Panc1 (cell line): Measurements from ENCODE around the gene TAF6L. TPM values are rescaled to one million over a fixed set of nuclear protein-coding genes. Genes with fewer than 3 reads are reported as not detected.

Experiments
- ATAC-seq: fragments of 200-7000 bp; cut with Tn5 transposase; 2 replicates; pipeline ENCODE4 v1.9.1; 2020; ENCODE audit warnings: mild to moderate bottlenecking, moderate library complexity
- BruUV-seq: library from RNA; stranded (reverse); fragments of 400-500 nt; replicated peaks from 2 replicates; lab custom pipeline; 2021; lab: Mats Ljungman, UMichigan
- CTCF ChIA-PET: fragments of 300-600 bp; sonication (Branson Sonifier 250); formaldehyde crosslinking; loops from one replicate; lab custom pipeline; 2022; ENCODE audit warnings: antibody characterized with exemption; lab: Charles Lee
- POLR2A ChIA-PET: fragments of 300-600 bp; sonication (Branson Sonifier 250); formaldehyde crosslinking; loops from one replicate; lab custom pipeline; 2022; ENCODE audit warnings: antibody characterized with exemption; lab: Charles Lee
- DNase-seq: peaks from one replicate; pipeline ENCODE4 v3.0.0-alpha.2; 2010; ENCODE audit warnings: low read depth, low spot score
- H3K27ac ChIP-seq: 2 replicates; pipeline ENCODE4 v1.5.1; 2011; ENCODE audit warnings: mild to moderate bottlenecking, low read length, inconsistent platforms
- H3K27me3 ChIP-seq: fragments of 200-500 bp; sonication (Bioruptor generic); 2 replicates; pipeline ENCODE4 v1.6.0; 2014; ENCODE audit warnings: low read length, inconsistent platforms; ENCODE audit not compliant: control insufficient read depth, insufficient read depth
- H3K36me3 ChIP-seq: fragments of 200-500 bp; sonication (Bioruptor generic); 2 replicates; pipeline ENCODE4 v1.5.1; 2014; ENCODE audit warnings: inconsistent platforms, mild to moderate bottlenecking, low read length, moderate library complexity; ENCODE audit not compliant: control insufficient read depth, insufficient read depth
- H3K4me1 ChIP-seq: 2 replicates; pipeline ENCODE4 v1.5.1; 2011; ENCODE audit warnings: inconsistent platforms, mild to moderate bottlenecking, low read length, moderate library complexity; ENCODE audit not compliant: control insufficient read depth, insufficient read depth
- H3K4me3 ChIP-seq, 2 experiments: 2 replicates each; pipeline ENCODE4 v1.5.1; 2011 to 2012; ENCODE audit warnings: low read depth in 2 of 2, low read length in 2 of 2, mild to moderate bottlenecking in 2 of 2, inconsistent platforms in 1 of 2, moderate library complexity in 1 of 2
- H3K9me3 ChIP-seq: fragments of 200-500 bp; sonication (Bioruptor generic); 2 replicates; pipeline ENCODE4 v1.5.1; 2014; ENCODE audit warnings: low read depth, mild to moderate bottlenecking, inconsistent platforms, low read length, moderate library complexity; ENCODE audit not compliant: control insufficient read depth, insufficient read depth
- POLR2AphosphoS5 ChIP-seq: IDR thresholded peaks from 2 replicates; pipeline ENCODE4 v1.6.1; 2012; ENCODE audit warnings: mild to moderate bottlenecking, low read depth, low read length, moderate library complexity
- SIN3A ChIP-seq: IDR thresholded peaks from 2 replicates; pipeline ENCODE4 v1.6.1; 2012; ENCODE audit warnings: low read depth, mild to moderate bottlenecking, low read length, moderate library complexity, borderline replicate concordance; ENCODE audit not compliant: insufficient read depth
- TCF7L2 ChIP-seq: IDR thresholded peaks from 2 replicates; pipeline ENCODE4 v1.6.1; 2011; ENCODE audit warnings: mild to moderate bottlenecking, low read depth, low read length, inconsistent platforms
- in situ Hi-C: cut with HindIII; loops from 2 replicates; pipeline ENCODE4 v1.10.0; 2016; ENCODE audit warnings: low sequenced_read_pairs, low pct_unique_long_range_greater_than_20kb
- intact Hi-C: fragments of 100-400 bp; cut with micrococcal nuclease; formaldehyde crosslinking; loops from one replicate; pipeline ENCODE4 v1.10.0; 2022; ENCODE audit not compliant: unreplicated experiment
- total RNA-seq: library from RNA; stranded (reverse); gene quantifications from one replicate; pipeline ENCODE4 v1.2.1, GENCODE V29; 2021; ENCODE audit not compliant: unreplicated experiment
- TF ChIP-seq, protein P1 (sequence below), 2 experiments: IDR thresholded peaks; 2 replicates each; pipeline ENCODE4 v1.6.1; 2011 to 2012; ENCODE audit warnings: low read depth in 2 of 2, control low read depth in 1 of 2, low read length in 1 of 2, mild to moderate bottlenecking in 1 of 2, moderate library complexity in 1 of 2; ENCODE audit not compliant: insufficient read depth in 1 of 2
- TF ChIP-seq, protein P2 (sequence below): fragments of 450-650 bp; IDR thresholded peaks from 2 replicates; pipeline ENCODE4 v1.5.1; 2017; ENCODE audit warnings: mild to moderate bottlenecking

Gene TAF6L
- total RNA-seq, 1 experiment from 2014 or later: 32.6 TPM

DNA sequence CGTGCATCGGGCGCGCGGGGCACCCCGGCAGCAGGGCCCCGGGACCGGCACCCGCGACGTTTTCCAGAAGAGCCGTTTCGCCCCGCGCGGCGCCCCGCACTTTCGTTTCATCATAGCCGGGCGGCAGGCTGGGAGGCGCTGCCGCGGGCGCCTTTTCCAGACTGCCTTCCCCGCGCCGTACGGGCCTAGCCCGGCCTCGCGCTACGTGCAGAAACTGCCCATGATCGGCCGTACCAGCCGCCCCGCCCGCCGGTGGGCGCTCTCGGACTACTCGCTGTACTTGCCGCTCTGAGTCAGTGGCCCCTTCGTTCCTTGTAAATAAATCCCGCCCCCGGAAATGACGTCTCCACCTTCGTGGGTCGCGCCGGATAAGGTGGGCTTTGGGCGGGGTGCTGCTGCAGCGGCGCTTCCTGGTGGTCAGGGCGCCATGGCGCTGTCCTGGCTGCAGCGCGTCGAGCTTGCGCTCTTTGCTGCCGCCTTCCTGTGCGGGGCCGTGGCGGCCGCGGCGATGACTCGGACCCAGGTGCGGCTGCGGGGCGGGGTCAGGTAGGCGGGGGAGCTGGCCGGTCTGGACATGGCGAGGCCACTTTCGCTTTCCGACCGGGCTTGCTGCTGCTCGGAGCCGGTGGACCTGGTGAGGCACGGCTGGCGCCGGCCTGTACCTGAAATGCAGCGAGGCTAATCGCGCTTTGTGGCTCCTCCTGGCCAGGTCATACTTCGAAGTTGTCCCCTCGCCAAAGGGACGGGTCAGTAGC is 16.0 kb downstream of the TAF6L start, which contains the start of gene TMEM179B:
TMEM179B (plus strand) TSS at position 398 of the 755 bp plus-strand sequence; CDS start at position 428, 30 bp downstream.
- peak within 1 kb of the TSS; percentile 87 for H3K27ac ChIP-seq
- in situ Hi-C loops (no loop called here), intact Hi-C loops (loop anchor here (2.0 kb wide), 1 partner anchor 76 kb away; no protein-coding TSS in a partner anchor)
- H3K4me3 ChIP-seq: peak within 1 kb of the TSS; percentile 86 to 98
- H3K27me3 ChIP-seq: no peaks in the 10 kb centered on the region
- peak; percentile 83 for ATAC-seq
- peaks cover 3% of the 10 kb centered on the region for H3K36me3 ChIP-seq
- CTCF ChIA-PET: interaction anchor here (0.6 to 1.4 kb wide), 5 partner anchors 12 to 177 kb away, joined by 3 to 7 read pairs (median 4); partner anchors contain the start of gene TAF6L
- no TSS peak for BruUV-seq
- TF ChIP-seq SIN3A (peak; percentile 90; the same call in 1 of the 2 replicates), POLR2AphosphoS5 (peak; percentile 95), TCF7L2 (peak; percentile 36; the same call in 1 of the 2 replicates)
- TF ChIP-seq, protein P1, sequence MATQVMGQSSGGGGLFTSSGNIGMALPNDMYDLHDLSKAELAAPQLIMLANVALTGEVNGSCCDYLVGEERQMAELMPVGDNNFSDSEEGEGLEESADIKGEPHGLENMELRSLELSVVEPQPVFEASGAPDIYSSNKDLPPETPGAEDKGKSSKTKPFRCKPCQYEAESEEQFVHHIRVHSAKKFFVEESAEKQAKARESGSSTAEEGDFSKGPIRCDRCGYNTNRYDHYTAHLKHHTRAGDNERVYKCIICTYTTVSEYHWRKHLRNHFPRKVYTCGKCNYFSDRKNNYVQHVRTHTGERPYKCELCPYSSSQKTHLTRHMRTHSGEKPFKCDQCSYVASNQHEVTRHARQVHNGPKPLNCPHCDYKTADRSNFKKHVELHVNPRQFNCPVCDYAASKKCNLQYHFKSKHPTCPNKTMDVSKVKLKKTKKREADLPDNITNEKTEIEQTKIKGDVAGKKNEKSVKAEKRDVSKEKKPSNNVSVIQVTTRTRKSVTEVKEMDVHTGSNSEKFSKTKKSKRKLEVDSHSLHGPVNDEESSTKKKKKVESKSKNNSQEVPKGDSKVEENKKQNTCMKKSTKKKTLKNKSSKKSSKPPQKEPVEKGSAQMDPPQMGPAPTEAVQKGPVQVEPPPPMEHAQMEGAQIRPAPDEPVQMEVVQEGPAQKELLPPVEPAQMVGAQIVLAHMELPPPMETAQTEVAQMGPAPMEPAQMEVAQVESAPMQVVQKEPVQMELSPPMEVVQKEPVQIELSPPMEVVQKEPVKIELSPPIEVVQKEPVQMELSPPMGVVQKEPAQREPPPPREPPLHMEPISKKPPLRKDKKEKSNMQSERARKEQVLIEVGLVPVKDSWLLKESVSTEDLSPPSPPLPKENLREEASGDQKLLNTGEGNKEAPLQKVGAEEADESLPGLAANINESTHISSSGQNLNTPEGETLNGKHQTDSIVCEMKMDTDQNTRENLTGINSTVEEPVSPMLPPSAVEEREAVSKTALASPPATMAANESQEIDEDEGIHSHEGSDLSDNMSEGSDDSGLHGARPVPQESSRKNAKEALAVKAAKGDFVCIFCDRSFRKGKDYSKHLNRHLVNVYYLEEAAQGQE (IDR thresholded peaks at IDR 0.05; ENCODE audit: insufficient read depth in 1 of 2, low read depth in 2 of 2, low read length in 1 of 2): peak in 1 of 2 experiments; percentile 74; a peak in 1 of 4 replicates
- TF ChIP-seq, protein P2, sequence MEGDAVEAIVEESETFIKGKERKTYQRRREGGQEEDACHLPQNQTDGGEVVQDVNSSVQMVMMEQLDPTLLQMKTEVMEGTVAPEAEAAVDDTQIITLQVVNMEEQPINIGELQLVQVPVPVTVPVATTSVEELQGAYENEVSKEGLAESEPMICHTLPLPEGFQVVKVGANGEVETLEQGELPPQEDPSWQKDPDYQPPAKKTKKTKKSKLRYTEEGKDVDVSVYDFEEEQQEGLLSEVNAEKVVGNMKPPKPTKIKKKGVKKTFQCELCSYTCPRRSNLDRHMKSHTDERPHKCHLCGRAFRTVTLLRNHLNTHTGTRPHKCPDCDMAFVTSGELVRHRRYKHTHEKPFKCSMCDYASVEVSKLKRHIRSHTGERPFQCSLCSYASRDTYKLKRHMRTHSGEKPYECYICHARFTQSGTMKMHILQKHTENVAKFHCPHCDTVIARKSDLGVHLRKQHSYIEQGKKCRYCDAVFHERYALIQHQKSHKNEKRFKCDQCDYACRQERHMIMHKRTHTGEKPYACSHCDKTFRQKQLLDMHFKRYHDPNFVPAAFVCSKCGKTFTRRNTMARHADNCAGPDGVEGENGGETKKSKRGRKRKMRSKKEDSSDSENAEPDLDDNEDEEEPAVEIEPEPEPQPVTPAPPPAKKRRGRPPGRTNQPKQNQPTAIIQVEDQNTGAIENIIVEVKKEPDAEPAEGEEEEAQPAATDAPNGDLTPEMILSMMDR: peak; percentile 61; the same call in 1 of the 2 replicates
- H3K9me3 ChIP-seq: no peaks in the 10 kb centered on the region
- POLR2A ChIA-PET: interaction anchor here (0.5 to 0.6 kb wide), 2 partner anchors 43 to 185 kb away, joined by 3 to 11 read pairs; partner anchors contain the start of gene MTA2
- peaks cover 33% of the 10 kb centered on the region for H3K4me1 ChIP-seq
- peak; percentile 78 for DNase-seq

DNA sequence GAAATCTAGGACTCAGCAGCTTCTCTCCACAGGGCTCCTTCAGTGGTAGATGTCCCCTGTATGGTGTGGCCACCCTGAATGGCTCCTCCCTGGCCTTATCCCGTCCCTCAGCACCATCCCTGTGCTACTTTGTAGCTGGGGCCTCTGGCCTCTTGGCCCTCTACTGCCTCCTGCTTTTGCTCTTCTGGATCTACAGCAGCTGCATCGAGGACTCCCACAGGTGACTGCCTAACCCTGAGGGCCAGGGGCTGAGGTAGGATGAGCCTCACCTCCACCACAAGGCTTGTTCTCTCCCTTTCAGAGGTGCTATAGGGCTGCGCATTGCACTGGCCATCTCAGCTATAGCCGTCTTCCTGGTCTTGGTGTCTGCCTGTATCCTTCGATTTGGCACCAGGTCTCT is 17.8 kb downstream of the TAF6L start:
- ChIA-PET CTCF (interaction anchor here (0.5 to 0.7 kb wide), 4 partner anchors 59 to 605 kb away, joined by 3 to 11 read pairs (median 8); no protein-coding TSS in a partner anchor), POLR2A (interaction anchor here (0.6 to 1.6 kb wide), 3 partner anchors 52 to 189 kb away, joined by 3 to 4 read pairs (median 4); no protein-coding TSS in a partner anchor)
- TF ChIP-seq SIN3A: no peak
- TF ChIP-seq, protein P2: no peak
- no TSS peak for BruUV-seq
- H3K4me3 ChIP-seq: peak overlapping the region; percentile 86 to 98; a peak in 3 of 4 replicates
- ATAC-seq (no peak), DNase-seq (no peak)
- peak overlapping the region; percentile 87 for H3K27ac ChIP-seq
- H3K36me3 ChIP-seq: peaks cover 7% of the 10 kb centered on the region
- in situ Hi-C loops (no loop called here), intact Hi-C loops (no loop called here)
- peaks cover 36% of the 10 kb centered on the region for H3K4me1 ChIP-seq
- no peaks in the 10 kb centered on the region for H3K9me3 ChIP-seq
- no peaks in the 10 kb centered on the region for H3K27me3 ChIP-seq
